ENCODE results near the gene ZBTB11.
A peak's percentile ranks its signal among the peaks of the same experiment; 100 is the strongest.
"Not testable (repeated sequence)": the region's sequence is repeated elsewhere in the genome, so short reads cannot be mapped to it uniquely, and the experiment has no call there.

ZBTB11 gene, protein sequence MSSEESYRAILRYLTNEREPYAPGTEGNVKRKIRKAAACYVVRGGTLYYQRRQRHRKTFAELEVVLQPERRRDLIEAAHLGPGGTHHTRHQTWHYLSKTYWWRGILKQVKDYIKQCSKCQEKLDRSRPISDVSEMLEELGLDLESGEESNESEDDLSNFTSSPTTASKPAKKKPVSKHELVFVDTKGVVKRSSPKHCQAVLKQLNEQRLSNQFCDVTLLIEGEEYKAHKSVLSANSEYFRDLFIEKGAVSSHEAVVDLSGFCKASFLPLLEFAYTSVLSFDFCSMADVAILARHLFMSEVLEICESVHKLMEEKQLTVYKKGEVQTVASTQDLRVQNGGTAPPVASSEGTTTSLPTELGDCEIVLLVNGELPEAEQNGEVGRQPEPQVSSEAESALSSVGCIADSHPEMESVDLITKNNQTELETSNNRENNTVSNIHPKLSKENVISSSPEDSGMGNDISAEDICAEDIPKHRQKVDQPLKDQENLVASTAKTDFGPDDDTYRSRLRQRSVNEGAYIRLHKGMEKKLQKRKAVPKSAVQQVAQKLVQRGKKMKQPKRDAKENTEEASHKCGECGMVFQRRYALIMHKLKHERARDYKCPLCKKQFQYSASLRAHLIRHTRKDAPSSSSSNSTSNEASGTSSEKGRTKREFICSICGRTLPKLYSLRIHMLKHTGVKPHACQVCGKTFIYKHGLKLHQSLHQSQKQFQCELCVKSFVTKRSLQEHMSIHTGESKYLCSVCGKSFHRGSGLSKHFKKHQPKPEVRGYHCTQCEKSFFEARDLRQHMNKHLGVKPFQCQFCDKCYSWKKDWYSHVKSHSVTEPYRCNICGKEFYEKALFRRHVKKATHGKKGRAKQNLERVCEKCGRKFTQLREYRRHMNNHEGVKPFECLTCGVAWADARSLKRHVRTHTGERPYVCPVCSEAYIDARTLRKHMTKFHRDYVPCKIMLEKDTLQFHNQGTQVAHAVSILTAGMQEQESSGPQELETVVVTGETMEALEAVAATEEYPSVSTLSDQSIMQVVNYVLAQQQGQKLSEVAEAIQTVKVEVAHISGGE

DNA sequence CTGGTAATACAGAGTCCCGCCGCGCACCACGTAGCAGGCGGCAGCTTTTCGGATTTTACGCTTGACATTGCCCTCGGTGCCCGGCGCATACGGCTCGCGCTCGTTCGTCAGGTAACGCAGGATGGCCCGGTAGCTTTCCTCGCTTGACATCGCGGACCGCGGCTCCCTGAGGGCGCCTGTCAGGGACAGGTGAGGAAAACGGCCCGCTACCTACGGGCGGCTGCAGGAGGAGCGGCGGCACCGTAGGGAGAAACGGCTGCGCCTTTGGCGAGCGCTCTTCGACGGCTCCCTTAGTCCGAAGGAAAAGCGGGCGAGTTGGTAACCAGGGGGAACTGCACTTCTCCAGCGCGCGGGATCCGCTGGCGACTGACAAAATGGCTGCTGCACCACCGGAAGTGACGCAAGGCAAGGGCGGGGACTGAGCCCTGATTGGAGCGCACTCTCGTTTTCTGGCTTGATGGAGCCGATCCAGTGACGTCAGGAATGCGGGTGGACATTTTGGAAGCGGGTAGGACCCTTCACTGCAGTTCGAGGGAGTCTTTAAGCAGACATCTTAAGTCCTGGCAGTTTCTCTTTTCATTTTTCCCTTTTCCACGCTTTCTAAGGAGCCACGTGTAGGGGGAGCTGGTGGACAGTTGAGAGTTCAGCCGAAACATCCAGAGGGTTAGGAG is at the start of gene ZBTB11:
Gene ZBTB11, minus strand, starts transcription at position 368 of the 671 bp plus-strand sequence. Its CDS starts 218 bp downstream, at position 150.
- no peak for DNase-seq

GRCh38 chr3:101725890-101726275 is 49.0 kb upstream of the ZBTB11 start:
- DNase-seq: no peak

DNA sequence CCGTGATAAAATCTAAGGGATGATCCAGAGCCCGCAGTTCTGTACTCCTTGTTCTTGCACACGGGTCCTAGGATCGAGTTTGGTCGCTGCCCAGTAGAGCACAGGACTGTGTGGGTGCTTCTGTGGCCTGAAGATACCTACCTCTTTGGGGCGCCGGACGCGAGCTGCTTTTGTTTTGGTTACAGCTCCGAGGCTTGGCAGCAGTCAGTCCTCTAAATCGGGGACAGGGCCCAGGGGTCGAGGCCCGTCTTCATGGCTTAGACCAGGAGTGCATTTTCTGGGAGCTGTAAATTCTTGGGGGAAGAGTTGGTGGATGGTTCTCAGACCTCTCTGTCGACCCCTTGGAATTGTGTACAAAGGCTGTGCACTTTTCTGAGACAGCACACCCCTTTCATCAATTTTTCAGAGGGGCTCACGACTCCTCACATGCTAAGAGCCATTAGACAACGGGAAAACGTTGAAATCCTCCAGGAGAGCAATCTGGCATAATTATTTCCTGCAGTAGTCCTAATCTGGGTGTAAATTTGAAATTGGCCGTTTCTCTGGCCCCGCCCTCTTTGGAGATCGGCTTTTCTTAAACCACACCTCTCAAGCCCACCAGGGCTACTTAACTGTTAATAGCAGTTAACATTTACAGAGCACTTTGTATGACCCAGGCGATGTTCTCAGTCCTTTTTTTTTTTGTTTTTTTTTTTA is 48.4 kb upstream of the ZBTB11 start:
- peak; percentile 43 for DNase-seq

DNA sequence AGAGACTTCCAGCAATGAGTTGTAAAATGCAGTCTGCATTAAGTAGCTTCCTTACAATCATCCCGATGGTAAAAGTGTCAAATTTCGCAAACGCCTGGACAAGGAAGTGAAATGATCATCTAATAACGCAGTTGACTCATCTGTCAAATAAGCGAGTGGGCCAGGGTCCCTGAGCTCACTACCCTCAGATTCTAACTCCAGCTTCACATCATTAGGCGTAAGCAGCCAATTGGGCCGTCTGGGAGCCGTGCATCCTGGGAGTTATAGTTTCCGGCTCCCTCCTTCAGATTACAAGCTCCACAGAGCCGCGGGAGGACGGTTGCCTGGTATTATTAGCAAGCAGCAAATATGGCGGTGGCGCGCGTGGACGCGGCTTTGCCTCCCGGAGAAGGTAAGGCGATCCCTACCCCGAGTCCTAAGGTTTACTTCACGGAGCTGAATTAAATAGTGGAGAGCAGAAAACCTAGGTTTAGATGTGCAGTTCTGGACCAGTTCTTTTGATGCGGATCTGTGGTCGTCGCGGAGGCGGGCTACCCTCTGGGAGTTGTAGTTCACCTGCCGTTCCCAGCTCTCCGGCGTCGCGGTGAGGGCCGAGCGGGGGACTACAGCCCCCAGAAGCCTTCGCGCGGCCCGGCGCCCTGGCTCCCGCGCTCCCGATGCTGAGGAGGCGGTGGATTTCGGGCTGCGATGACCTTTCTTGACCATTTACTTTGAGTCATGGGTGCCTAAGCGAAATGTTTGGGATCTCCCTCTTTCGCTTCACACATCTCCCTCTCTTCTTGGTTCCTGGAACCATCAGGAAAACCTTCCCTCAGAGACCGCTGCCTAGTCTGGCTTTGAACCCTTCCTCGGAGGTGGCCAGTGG is 47.6 kb upstream of the ZBTB11 start, which contains the start of gene CEP97:
Gene CEP97, plus strand, starts transcription at position 286 of the 865 bp plus-strand sequence. Its CDS starts 63 bp downstream, at position 349.
- peak; percentile 98 for DNase-seq

DNA sequence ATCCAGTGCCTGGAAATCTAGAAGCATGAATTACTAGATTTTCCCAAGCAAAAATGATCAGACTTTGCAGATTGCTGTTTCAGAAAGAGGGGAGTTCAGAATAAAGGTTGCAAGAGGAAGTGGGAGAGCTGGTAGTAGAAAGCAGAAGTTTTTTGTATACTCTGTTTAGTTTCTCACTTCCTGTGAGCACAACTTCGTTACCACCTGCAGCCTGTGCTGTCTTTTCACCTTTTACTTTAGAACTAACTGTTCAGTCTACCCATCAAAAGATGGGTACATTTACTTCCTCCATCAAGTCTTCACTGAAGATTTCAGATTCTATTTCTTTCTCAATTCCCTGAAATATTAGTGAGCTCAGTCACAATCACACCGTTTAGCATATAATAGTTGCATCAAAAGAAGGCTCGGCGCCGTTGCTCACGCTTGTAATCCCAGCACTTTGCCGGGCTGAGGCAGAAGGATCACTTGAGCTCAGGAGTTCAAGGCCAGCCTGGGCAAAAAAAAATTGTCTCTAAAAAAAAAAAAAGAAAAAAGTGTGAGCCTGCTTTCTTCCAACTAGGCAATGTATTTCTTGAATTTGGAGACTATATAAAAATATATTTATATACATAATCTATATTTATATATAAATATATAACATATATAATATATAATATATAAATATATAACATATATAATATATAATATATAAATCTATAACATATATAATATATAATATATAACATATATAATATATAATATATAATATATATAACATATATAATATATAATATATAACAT is 45.7 kb upstream of the ZBTB11 start:
- no peak for DNase-seq

DNA sequence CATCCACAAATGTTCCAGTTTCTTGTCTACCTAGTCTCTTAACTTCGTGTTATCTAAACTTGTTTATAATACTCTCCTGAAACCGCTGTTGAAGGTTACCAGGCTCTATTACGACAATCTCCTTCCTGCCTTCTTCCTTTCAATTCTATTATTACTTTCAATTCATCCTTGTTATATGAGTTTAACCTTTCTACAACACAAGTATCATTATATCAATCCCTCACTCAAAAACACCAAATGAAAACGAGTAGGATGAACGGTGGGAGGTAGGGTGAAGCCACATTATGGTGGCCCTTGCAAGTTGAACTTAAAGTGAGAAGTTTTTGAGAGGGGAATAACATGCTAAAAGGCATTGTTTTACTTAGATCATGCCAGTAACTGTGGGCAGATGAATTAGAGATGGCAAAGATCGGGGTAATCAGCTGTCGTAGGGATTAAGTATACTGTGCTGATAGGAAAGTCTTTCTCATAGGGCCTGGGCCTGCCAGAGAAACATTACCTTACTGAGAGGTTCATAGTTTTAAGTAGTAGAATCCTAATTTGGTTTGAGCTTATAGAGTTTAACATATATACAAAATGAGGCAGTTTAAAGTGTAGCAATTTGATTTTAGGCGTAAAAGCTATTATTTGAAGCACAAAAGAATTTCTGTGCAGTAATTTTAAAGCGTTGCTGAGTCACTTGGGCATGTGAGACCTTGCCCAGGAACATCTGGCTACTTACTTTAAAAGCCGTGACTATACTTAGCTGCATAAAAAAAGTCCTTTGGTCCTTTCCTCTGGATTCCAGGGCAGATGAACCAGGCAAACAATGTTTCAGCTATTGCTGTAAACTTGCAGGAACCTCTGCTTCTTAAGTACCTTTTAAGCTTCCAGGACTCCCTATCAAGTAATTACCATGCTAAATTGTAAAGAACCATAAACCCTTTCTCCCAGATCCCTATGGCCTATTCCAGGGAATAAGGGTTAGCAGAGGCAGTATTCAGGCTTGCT is 44.2 kb upstream of the ZBTB11 start:
- DNase-seq: no peak

DNA sequence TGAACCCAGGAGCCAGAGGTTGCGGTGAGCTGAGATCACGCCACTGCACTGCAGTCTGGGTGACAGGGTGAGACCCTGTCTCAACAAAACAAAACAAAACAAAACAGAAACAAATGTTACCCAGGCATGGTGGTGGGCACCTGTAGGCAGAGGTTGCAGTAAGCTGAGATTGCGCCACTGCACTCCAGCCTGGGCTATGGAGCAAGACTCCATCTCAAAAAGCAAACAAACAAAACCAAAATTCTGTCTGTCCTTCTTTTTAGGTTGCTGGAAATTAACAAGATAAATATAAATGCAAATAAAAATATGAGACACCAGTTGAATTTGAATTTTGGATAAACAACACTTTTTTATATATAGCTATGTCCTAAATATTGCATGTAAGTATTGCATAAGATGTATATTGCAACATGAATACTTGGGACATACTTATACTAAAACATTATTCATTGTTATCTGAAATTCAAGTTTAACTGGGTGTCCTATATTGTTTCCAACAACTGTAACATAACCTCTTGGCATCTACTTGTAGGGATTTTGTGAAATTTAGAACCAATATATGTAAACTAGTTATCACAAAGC is 42.8 kb upstream of the ZBTB11 start:
- DNase-seq: no peak

DNA sequence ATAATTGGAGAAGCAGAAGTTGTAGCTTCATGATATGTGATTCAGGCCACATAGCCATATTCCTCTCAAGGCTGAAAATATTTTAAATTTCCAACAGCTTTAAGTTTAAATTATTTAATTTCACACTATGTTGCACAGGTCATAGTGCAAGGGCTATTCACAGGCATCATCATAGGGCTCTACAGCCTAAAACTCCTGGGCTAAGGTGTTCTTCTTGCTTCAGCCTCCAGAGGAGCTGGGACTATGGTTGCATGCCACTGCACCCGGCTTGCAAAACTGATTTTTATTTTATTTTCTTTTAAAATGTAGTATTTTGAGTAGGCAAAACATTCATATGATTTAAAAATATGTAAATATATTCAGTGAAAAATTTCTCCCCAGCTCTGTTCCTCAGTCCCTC is 41.5 kb upstream of the ZBTB11 start:
- DNase-seq: no peak

DNA sequence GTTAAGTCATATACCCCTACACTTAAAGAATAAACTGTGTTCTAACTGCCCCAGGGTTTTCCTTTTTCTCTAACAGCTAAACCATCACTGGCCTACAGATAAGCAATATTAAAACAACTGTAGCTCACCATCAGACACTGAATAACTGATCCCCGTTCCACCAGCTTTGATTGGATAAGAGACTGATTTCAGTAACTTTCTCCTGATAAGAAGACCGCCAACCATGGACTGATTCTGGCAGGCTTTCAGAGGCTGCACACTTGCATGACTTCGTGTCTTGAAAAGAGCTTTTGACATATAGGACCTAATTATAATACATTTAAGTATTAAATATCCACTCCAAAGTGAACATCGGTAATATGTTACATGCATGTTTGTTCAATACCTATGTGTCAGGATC is 32.2 kb upstream of the ZBTB11 start:
- DNase-seq: no peak

DNA sequence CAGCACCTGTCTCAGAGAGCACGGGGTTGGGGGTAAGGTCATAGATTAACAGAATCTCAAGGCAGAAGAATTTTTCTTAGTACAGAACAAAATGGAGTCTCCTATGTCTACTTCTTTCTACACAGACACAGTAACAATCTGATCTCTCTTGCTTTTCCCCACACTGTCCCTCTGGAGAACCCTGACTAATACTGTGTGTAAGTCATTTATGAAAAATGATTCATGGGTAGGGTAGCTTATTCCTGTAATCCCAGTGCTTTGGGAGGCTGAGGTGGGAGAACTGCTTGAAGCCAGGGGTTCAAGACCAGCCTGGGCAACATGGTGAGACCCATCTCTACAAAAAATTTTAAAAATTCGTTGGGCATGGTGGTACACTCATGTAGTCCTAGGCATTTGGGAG is 27.7 kb upstream of the ZBTB11 start:
- not testable (repeated sequence) for DNase-seq

GRCh38 chr3:101703169-101703568 is 26.2 kb upstream of the ZBTB11 start:
- no peak for DNase-seq

- DNase-seq: no peak
Measured at GRCh38 chr3:101702726-101703125, 25.8 kb upstream of the ZBTB11 start.

GRCh38 chr3:101701696-101702634 is 25.0 kb upstream of the ZBTB11 start:
- DNase-seq: no peak

DNA sequence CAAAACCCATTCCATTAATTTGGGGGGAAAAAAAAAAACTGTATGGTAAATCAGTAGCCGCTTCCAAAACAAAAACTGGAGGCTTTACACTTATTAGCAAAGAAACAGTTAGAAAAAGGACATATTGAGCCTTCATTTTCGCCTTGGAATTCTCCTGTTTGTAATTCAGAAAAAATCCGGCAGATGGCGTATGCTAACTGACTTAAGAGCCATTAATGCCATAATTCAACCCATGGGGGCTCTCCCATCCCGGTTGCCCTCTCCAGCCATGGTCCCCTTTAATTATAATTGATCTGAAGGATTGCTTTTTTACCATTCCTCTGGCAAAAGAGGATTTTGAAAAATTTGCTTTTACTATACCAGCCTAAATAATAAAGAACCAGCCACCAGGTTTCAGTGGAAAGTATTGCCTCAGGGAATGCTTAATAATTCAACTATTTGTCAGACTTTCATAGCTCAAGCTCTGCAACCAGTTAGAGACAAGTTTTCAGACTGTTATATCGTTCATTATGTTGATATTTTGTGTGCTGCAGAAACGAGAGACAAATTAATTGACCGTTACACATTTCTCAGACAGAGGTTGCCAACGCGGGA is 18.9 kb upstream of the ZBTB11 start:
- DNase-seq: no peak

DNA sequence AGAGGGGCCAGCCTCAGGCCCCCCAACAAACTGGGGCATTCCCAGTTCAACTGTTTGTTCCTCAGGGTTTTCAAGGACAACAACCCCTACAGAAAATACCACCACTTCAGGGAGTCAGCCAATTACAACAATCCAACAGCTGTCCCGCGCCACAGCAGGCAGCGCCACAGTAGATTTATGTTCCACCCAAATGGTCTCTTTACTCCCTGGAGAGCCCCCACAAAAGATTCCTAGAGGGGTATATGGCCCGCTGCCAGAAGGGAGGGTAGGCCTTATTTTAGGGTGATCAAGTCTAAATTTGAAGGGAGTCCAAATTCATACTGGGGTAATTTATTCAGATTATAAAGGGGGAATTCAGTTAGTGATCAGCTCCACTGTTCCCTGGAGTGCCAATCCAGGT is 17.9 kb upstream of the ZBTB11 start:
- DNase-seq: not testable (repeated sequence)

DNA sequence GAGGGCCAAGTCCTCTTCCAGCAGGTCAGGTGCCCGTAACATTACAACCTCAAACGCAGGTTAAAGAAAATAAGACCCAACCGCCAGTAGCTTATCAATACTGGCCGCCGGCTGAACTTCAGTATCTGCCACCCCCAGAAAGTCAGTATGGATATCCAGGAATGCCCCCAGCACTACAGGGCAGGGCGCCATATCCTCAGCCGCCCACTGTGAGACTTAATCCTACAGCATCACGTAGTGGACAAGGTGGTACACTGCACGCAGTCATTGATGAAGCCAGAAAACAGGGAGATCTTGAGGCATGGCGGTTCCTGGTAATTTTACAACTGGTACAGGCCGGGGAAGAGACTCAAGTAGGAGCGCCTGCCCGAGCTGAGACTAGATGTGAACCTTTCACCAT is 16.6 kb upstream of the ZBTB11 start:
- DNase-seq: not testable (repeated sequence)

Measured in NCI-H1092 treated with DMSO at 0.1 percent for 48 hours (cell line).